Measurements from ENCODE around the gene TUBA1B.

DNA sequence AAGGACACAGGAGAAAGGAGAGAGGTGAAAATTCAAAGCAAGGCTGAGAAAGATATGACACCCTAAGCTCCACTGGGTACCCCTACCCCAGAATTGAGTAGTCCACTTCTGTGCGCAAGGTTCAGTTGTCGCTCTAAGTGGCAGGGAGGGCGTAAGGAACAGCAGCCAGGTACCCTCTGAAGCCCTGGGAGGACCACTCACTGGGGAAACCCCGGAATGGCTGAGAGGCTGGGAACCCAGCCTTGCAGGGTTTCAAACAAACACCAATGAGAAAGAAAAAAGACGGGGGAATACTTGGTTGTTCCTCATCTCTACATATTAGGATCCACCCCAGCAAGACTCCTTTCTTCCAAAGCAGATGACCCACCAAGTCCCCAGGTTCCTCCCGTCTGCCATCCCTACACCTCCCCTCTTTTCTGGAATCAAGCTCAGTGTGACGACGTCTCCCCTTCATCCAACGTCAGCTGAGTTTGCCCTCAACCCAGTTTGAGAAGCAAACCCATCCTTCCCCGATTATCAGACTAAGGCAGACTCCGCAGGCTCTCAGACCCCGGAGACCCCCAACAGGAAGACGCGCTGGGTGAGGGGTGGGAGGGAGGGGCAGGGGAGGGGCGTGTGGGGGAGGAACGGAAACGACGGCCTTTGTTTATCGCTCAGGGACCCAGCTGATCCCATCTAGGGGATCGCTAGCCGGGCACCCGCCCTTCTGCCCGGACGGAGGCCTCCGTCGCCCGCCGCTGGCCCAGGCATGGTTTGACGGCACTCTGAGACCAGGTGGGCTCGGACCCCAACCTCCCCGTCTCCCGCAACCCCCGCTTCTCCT, 21.3 kb downstream of the TUBA1B start:
- TF ChIP-seq, protein P1, sequence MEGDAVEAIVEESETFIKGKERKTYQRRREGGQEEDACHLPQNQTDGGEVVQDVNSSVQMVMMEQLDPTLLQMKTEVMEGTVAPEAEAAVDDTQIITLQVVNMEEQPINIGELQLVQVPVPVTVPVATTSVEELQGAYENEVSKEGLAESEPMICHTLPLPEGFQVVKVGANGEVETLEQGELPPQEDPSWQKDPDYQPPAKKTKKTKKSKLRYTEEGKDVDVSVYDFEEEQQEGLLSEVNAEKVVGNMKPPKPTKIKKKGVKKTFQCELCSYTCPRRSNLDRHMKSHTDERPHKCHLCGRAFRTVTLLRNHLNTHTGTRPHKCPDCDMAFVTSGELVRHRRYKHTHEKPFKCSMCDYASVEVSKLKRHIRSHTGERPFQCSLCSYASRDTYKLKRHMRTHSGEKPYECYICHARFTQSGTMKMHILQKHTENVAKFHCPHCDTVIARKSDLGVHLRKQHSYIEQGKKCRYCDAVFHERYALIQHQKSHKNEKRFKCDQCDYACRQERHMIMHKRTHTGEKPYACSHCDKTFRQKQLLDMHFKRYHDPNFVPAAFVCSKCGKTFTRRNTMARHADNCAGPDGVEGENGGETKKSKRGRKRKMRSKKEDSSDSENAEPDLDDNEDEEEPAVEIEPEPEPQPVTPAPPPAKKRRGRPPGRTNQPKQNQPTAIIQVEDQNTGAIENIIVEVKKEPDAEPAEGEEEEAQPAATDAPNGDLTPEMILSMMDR (IDR thresholded peaks at IDR 0.05): no peak
- TF ChIP-seq POLR2A (IDR thresholded peaks at IDR 0.05) (no peak), EP300 (IDR thresholded peaks at IDR 0.05) (no peak), POLR2AphosphoS5 (IDR thresholded peaks at IDR 0.05) (no peak)
